ENCODE measurements around the gene SNUPN. TPM values are rescaled to one million over a fixed set of nuclear protein-coding genes. Genes with fewer than 3 reads are reported as not detected.
"Not testable (repeated sequence)": the region's sequence is repeated elsewhere in the genome, so short reads cannot be mapped to it uniquely, and the experiment has no call there.

SNUPN gene
- total RNA-seq, 1 donor from 2014 or later, result 27.0 TPM

DNA sequence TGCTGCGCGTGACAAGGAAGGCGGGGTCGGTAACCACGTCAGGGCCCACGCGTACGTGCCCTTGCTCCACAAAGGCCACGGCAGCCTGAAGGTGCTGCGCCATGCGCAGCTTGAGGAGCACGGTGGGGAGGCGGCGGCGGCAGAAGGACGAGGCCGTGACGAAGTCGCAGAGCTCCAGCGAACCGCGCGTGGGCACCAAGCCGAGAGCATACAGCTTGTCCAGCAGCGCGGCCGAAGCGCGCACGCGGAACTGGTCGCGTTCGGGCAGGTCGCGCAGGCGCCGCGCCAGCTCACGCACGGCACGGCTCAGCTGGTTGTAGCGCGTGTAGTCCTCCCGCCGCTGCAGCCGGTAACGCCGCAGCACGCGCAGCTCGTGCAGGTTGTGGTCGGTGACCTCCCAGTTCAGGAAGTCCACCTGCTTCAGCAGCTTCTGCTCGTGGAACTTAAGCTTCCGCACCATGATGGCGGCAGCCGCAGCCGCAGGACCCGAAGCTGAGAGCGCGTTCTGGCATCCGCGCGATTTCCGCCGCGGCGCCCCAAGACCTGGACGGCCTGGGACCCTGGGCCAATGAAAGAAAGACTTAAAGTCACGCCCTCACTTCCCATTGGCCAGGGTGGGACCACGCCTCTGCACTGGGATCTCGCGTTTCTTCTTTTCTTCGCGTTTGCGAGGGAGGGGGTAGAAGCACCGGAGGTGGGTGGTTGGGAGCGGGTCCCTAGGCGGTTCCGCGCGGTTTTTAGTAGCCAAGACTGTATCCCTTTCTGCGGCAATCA lies 14.4 kb upstream of the SNUPN start, which contains the start of gene IMP3:
TSS of gene IMP3 (minus strand) at position 516 of the 774 bp plus-strand sequence. CDS start at position 460, 56 bp downstream.
- H3K27me3 Mint-ChIP-seq (ENCODE audit: unreplicated experiment), result no peaks in the 10 kb centered on the region
- peaks cover 34% of the 10 kb centered on the region for H3K4me1 Mint-ChIP-seq (ENCODE audit: unreplicated experiment)
- peak within 1 kb of the TSS; percentile 88 for H3K27ac Mint-ChIP-seq (ENCODE audit: unreplicated experiment)
- no peaks in the 10 kb centered on the region for H3K36me3 Mint-ChIP-seq (ENCODE audit: unreplicated experiment)
- TF ChIP-seq CTCF (IDR thresholded peaks at IDR 0.05), result no peak
- peak; percentile 96 for DNase-seq (ENCODE audit: extremely low spot score, unreplicated experiment)
- H3K4me3 Mint-ChIP-seq (ENCODE audit: unreplicated experiment), result peak within 1 kb of the TSS; percentile 88
- no peaks in the 10 kb centered on the region for H3K9me3 Mint-ChIP-seq (ENCODE audit: unreplicated experiment)

DNA sequence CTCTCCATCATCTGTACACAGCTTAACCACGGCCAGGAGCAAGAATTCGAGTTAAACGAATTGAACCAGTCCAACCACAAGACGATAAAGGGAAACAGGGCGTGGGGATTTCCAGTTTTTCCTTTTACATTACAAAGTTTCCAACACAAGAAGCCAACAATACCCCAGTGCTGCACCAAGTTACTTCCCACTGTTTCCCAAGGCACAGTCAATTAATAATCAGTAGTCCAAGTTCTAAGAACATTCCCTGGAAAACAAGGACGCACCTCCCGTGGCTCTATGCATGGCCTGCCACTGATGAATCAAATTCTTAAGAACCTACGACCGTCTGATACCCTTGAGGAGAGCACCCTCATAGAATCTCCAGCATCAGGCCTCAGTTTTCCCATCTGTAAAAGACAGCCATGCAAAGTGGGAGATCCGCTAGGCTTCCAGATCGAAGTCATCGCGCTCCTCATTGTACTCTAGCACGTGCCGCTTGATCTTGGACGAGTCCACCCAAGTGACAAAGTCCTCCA lies 13.7 kb upstream of the SNUPN start:
- no peak for TF ChIP-seq CTCF (IDR thresholded peaks at IDR 0.05)
- H3K27me3 Mint-ChIP-seq (ENCODE audit: unreplicated experiment), result no peaks in the 10 kb centered on the region
- H3K4me3 Mint-ChIP-seq (ENCODE audit: unreplicated experiment), result peak overlapping the region; percentile 88
- no peak for DNase-seq (ENCODE audit: extremely low spot score, unreplicated experiment)
- no peaks in the 10 kb centered on the region for H3K36me3 Mint-ChIP-seq (ENCODE audit: unreplicated experiment)
- H3K27ac Mint-ChIP-seq (ENCODE audit: unreplicated experiment), result peak overlapping the region; percentile 88
- peaks cover 31% of the 10 kb centered on the region for H3K4me1 Mint-ChIP-seq (ENCODE audit: unreplicated experiment)
- no peaks in the 10 kb centered on the region for H3K9me3 Mint-ChIP-seq (ENCODE audit: unreplicated experiment)

- DNase-seq (ENCODE audit: extremely low spot score, unreplicated experiment), result no peak
- H3K27me3 Mint-ChIP-seq (ENCODE audit: unreplicated experiment), result no peaks in the 10 kb centered on the region
- peaks cover 27% of the 10 kb centered on the region for H3K4me1 Mint-ChIP-seq (ENCODE audit: unreplicated experiment)
- H3K4me3 Mint-ChIP-seq (ENCODE audit: unreplicated experiment), result no peak overlapping the region
- TF ChIP-seq CTCF (IDR thresholded peaks at IDR 0.05), result no peak
- H3K27ac Mint-ChIP-seq (ENCODE audit: unreplicated experiment), result no peak overlapping the region
- no peaks in the 10 kb centered on the region for H3K36me3 Mint-ChIP-seq (ENCODE audit: unreplicated experiment)
- no peaks in the 10 kb centered on the region for H3K9me3 Mint-ChIP-seq (ENCODE audit: unreplicated experiment)
These were observed 11.9 kb upstream of the SNUPN start for GRCh38 chr15:75637245-75638009.

GRCh38 chr15:75636026-75636425 lies 10.5 kb upstream of the SNUPN start:
- H3K27me3 Mint-ChIP-seq (ENCODE audit: unreplicated experiment), result no peaks in the 10 kb centered on the region

GRCh38 chr15:75633922-75634321 lies 8.4 kb upstream of the SNUPN start:
- H3K4me1 Mint-ChIP-seq (ENCODE audit: unreplicated experiment), result peaks cover 16% of the 10 kb centered on the region
- not testable (repeated sequence) for H3K27me3 Mint-ChIP-seq (ENCODE audit: unreplicated experiment); H3K36me3 Mint-ChIP-seq (ENCODE audit: unreplicated experiment); H3K4me3 Mint-ChIP-seq (ENCODE audit: unreplicated experiment); H3K27ac Mint-ChIP-seq (ENCODE audit: unreplicated experiment); H3K9me3 Mint-ChIP-seq (ENCODE audit: unreplicated experiment); DNase-seq (ENCODE audit: extremely low spot score, unreplicated experiment)

More at GRCh38 chr15:75636026-75636425, 10.5 kb upstream of the SNUPN start:
- Mint-ChIP-seq H3K4me3 (ENCODE audit: unreplicated experiment) (no peak overlapping the region), H3K36me3 (ENCODE audit: unreplicated experiment) (no peaks in the 10 kb centered on the region), H3K9me3 (ENCODE audit: unreplicated experiment) (no peaks in the 10 kb centered on the region), H3K27ac (ENCODE audit: unreplicated experiment) (no peak overlapping the region), H3K4me1 (ENCODE audit: unreplicated experiment) (peaks cover 25% of the 10 kb centered on the region)
- TF ChIP-seq CTCF (IDR thresholded peaks at IDR 0.05), result no peak
- DNase-seq (ENCODE audit: extremely low spot score, unreplicated experiment), result no peak

Data from osteocyte (in vitro differentiated cells).